GM18520 (cell line): ENCODE results near the gene NPIPA7.
"Not testable (repeated sequence)": the region's sequence is repeated elsewhere in the genome, so short reads cannot be mapped to it uniquely, and the experiment has no call there.

ENCODE experiments used
- ATAC-seq: cut with Tn5 transposase; IDR thresholded peaks from one replicate; pipeline ENCODE4 v1.9.1; 2021; ENCODE audit not compliant: unreplicated experiment

Gene NPIPA7

DNA sequence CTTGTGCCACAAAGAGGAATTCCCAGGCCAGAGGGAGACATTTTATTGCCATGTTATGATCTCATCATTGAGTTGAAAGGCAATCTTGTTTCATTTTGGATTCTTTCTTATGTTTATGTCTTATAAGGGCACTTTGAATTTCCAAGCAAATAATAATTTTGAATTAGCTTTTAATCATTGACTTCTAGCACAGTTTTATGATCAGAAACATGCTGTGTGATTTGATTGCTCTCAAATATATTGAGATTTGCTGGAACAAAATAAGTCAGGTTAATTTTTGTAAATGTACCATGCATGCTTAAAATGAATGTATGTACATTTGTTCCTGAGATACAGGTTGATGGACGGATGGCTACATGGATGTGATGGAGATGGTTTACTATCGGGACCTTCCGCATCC lies at the start of gene NPIPA7:
Gene NPIPA7, plus strand, starts transcription at position 301 of the 400 bp plus-strand sequence. CDS start 105 bp downstream, outside the sequence.
- not testable (repeated sequence) for ATAC-seq

DNA sequence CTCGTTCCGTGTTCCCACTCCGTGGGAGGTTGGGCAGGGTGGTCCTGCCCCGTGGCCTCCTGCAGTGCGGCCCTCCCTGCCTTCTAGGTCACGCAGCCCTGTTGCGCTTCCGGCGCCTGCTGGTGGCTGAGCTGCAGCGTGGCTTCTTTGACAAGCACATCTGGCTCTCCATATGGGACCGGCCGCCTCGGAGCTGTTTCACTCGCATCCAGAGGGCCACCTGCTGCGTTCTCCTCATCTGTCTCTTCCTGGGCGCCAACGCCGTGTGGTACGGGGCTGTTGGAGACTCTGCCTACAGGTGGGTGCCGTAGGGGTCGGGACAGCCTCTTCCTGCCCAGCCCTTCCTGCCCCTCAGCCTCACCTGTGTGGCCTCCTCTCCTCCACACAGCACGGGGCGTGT lies 47.5 kb upstream of the NPIPA7 start:
- not testable (repeated sequence) for ATAC-seq

DNA sequence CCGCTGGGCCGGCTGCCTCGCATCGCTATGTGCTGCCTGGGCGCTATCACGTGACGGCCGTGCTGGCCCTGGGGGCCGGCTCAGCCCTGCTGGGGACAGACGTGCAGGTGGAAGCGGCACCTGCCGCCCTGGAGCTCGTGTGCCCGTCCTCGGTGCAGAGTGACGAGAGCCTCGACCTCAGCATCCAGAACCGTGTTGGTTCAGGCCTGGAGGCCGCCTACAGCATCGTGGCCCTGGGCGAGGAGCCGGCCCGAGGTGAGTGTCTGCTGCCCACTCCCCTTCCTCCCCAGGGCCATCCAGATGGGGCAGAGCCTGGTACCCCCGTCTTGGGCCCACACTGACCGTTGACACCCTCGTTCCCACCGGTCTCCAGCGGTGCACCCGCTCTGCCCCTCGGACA lies 21.4 kb upstream of the NPIPA7 start:
- not testable (repeated sequence) for ATAC-seq

DNA sequence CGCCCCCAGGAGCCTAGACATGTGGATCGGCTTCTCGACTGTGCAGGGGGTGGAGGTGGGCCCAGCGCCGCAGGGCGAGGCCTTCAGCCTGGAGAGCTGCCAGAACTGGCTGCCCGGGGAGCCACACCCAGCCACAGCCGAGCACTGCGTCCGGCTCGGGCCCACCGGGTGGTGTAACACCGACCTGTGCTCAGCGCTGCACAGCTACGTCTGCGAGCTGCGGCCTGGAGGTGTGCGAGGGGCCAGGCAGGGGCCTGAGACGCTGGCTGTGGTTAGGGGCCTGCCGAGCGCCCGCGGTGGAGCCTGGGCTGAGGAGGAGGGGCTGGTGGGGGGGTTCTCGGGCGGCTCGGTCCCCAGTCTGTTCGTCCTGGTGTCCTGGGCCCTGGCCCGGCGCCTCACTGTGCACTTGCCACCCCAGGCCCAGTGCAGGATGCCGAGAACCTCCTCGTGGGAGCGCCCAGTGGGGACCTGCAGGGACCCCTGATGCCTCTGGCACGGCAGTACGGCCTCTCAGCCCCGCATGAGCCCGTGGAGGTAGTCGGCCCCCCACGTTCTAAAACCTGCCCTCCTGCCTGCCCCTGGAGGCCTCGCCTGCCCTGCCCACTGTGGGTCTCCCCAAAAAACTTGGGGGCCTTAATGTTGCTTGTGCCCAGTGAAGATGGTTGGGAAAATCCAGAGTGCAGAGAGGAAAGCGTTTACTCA lies 20.2 kb upstream of the NPIPA7 start:
- ATAC-seq, result not testable (repeated sequence)

DNA sequence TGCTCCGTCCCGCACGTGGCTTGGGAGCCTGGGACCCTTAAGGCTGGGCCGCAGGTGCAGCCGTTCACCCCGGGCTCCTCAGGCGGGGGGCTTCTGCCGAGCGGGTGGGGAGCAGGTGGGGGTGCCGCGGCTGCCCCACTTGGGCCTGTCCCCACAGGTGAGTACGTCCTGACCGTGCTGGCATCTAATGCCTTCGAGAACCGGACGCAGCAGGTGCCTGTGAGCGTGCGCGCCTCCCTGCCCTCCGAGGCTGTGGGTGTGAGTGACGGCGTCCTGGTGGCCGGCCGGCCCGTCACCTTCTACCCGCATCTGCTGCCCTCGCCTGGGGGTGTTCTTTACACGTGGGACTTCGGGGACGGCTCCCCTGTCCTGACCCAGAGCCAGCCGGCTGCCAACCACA lies 15.3 kb upstream of the NPIPA7 start:
- ATAC-seq, result not testable (repeated sequence)

DNA sequence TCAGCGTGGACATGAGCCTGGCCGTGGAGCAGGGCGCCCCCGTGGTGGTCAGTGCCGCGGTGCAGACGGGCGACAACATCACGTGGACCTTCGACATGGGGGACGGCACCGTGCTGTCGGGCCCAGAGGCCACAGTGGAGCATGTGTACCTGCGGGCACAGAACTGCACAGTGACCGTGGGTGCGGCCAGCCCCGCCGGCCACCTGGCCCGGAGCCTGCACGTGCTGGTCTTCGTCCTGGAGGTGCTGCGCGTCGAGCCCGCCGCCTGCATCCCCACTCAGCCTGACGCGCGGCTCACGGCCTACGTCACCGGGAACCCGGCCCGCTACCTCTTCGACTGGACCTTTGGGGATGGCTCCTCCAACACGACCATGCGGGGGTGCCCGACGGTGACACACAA lies 14.8 kb upstream of the NPIPA7 start:
- ATAC-seq, result not testable (repeated sequence)

DNA sequence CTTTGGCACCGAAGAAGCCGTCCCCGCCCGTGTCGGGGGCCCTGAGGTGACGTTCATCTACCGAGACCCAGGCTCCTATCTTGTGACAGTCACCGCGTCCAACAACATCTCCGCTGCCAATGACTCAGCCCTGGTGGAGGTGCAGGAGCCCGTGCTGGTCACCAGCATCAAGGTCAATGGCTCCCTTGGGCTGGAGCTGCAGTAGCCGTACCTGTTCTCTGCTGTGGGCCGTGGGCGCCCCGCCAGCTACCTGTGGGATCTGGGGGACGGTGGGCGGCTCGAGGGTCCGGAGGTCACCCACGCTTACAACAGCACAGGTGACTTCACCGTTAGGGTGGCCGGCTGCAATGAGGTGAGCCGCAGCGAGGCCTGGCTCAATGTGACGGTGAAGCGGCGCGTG lies 14.2 kb upstream of the NPIPA7 start:
- not testable (repeated sequence) for ATAC-seq

DNA sequence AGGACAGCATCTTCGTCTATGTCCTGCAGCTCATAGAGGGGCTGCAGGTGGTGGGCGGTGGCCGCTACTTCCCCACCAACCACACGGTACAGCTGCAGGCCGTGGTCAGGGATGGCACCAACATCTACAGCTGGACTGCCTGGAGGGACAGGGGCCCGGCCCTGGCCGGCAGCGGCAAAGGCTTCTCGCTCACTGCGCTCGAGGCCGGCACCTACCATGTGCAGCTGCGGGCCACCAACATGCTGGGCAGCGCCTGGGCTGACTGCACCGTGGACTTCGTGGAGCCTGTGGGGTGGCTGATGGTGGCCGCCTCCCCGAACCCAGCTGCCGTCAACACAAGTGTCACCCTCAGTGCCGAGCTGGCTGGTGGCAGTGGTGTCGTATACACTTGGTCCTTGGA lies 13.6 kb upstream of the NPIPA7 start:
- ATAC-seq, result not testable (repeated sequence)

DNA sequence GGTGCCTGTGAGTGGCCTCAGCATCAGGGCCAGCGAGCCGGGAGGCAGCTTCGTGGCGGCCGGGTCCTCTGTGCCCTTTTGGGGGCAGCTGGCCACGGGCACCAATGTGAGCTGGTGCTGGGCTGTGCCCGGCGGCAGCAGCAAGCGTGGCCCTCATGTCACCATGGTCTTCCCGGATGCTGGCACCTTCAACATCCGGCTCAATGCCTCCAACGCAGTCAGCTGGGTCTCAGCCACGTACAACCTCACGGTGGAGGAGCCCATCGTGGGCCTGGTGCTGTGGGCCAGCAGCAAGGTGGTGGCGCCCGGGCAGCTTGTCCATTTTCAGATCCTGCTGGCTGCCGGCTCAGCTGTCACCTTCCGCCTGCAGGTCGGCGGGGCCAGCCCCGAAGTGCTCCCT lies 13.1 kb upstream of the NPIPA7 start:
- ATAC-seq, result not testable (repeated sequence)

DNA sequence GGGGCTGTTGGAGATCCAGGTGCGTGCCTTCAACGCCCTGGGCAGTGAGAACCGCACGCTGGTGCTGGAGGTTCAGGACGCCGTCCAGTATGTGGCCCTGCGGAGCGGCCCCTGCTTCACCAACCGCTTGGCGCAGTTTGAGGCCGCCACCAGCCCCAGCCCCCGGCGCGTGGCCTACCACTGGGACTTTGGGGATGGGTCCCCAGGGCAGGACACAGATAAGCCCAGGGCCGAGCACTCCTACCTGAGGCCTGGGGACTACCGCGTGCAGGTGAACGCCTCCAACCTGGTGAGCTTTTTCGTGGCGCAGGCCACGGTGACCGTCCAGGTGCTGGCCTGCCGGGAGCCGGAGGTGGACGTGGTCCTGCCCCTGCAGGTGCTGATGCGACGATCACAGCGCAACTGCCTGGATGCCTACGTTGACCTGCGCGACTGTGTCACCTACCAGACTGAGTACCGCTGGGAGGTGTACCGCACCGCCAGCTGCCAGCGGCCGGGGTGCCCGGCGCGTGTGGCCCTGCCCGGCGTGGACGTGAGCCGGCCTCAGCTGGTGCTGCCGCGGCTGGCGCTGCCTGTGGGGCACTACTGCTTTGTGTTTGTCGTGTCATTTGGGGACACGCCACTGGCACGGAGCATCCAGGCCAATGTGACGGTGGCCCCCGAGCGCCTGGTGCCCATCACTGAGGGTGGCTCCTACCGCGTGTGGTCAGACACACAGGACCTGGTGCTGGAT lies 12.2 kb upstream of the NPIPA7 start:
- not testable (repeated sequence) for ATAC-seq

DNA sequence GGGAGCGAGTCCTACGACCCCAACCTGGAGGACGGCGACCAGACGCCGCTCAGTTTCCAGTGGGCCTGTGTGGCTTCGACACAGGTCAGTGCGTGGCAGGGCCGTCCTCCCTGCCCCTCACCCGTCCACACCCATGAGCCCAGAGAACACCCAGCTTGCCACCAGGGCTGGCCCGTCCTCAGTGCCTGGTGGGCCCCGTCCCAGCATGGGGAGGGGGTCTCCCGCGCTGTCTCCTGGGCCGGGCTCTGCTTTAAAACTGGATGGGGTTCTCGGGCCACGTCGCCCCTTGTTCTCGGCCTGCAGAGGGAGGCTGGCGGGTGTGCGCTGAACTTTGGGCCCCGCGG lies 11.7 kb upstream of the NPIPA7 start:
- not testable (repeated sequence) for ATAC-seq

DNA sequence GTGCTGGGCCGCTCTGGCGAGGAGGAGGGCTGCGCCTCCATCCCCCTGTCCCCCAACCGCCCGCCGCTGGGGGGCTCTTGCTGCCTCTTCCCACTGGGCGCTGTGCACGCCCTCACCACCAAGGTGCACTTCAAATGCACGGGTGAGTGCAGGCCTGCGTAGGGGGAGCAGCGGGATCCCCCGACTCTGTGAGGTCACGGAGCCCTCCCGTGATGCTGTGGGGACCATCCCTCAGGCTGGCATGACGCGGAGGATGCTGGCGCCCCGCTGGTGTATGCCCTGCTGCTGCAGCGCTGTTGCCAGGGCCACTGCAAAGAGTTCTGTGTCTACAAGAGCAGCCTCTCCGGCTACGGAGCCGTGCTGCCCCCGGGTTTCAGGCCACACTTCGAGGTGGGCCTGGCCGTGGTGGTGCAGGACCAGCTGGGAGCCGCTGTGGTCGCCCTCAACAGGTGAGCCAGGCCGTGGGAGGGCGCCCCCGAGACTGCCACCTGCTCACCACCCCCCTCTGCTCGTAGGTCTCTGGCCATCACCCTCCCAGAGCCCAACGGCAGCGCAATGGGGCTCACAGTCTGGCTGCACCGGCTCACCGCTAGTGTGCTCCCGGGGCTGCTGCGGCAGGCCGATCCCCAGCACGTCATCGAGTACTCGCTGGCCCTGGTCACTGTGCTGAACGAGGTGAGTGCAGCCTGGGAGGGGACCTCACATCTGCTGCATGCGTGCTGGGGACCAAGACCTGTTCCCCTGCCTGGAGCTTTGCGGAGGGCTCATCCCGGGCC lies 9.7 kb upstream of the NPIPA7 start:
- not testable (repeated sequence) for ATAC-seq

DNA sequence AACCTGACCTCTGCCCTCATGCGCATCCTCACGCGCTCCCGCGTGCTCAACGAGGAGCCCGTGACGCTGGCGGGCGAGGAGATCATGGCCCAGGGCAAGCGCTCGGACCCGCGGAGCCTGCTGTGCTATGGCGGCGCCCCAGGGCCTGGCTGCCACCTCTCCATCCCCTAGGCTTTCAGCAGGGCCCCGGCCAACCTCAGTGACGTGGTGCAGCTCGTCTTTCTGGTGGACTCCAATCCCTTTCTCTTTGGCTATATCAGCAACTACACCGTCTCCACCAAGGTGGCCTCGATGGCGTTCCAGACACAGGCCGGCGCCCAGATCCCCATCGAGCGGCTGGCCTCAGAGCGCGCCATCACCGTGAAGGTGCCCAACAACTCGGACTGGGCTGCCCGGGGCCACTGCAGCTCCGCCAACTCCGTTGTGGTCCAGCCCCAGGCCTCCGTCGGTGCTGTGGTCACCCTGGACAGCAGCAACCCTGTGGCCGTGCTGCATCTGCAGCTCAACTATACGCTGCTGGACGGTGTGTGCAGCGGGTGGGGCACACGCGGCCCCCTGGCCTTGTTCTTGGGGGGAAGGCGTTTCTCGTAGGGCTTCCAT lies 7.7 kb upstream of the NPIPA7 start:
- not testable (repeated sequence) for ATAC-seq

DNA sequence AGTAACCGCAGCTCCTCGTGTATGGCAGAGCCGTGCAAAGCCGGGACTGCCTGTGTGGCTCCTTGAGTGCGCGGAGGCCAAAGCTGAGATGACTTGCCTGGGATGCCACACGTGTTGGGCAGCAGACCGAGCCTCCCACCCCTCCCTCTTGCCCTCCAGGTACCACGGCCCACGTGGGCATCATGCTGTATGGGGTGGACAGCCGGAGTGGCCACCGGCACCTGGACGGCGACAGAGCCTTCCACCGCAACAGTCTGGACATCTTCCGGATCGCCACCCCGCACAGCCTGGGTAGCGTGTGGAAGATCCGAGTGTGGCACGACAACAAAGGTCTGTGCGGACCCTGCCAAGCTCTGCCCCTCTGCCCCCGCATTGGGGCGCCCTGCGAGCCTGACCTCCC lies 4.7 kb upstream of the NPIPA7 start:
- not testable (repeated sequence) for ATAC-seq

DNA sequence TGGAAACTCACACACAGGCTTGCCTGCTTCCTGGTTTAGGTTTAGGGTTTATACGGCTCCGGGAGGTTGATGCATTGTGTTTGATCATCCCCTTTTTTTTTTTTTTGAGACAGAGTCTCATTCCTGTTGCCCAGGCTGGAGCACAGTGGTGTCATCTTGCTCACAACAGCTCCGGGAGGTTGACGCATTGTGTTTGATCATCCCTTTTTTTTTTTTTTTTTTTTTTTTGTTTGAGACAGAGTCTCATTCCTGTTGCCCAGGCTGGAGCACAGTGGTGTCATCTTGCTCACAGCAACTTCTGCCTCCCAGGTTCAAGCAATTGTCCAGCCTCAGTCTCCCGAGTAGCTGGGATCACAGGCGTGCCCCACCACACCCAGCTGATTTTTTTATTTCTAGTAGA lies 20.7 kb downstream of the NPIPA7 start:
- ATAC-seq, result not testable (repeated sequence)

DNA sequence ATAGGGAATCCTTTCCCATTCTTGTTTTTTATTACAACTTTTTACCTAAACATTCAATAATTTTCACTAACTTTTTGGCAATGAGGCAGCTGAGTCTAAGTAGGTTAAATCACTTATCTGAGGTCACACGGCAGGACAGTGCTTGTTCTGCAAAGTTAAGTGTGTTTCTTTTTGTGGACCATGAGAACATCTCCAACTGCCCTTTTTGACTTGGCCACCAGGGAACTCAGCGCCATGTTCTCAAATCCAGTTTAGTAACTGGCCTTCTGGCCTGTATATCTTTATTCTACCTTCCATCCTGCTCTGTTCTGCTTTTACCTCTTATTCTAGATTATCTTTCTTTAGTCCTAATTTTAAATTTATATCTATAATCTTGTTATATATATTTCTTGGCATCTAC lies 23.4 kb downstream of the NPIPA7 start:
- ATAC-seq, result not testable (repeated sequence)

DNA sequence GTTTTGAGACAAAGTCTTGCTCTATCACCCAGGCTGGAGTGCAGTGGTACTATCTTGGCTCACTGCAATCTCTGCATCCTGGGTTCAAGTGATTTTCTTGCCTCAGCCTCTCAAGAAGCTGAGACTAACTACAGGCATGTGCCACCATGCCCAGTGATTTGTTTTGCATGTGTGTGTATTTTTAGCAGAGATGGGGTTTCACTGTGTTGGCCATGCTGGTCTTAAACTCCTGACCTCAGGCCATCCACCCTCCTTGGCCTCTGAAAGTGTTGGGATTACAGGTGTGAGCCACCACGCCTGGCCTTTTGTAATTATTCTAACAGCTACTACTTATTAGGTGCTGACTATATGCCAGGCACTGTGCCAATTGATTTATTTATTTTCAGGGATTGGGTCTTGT lies 25.3 kb downstream of the NPIPA7 start:
- ATAC-seq, result not testable (repeated sequence)

DNA sequence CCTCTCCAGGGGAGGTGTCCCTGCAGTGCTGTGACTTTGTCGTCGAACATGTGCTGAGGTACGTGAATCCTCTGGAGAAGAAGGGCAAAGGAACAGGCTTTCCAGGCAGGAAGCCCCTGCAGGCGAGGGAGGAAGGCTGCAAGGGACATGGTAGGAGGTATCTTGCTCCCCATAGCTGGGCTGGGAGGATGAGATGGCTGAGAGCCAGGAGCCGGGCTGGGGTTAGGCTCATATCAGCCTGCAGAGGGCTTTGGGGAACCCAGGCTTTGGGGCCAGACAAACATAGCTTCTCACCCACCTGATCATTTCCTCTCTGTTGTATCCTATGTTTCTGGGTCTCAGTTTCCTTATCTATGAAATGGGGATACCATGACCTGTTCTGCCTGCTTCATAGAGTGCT lies 26.5 kb downstream of the NPIPA7 start:
- ATAC-seq, result not testable (repeated sequence)

DNA sequence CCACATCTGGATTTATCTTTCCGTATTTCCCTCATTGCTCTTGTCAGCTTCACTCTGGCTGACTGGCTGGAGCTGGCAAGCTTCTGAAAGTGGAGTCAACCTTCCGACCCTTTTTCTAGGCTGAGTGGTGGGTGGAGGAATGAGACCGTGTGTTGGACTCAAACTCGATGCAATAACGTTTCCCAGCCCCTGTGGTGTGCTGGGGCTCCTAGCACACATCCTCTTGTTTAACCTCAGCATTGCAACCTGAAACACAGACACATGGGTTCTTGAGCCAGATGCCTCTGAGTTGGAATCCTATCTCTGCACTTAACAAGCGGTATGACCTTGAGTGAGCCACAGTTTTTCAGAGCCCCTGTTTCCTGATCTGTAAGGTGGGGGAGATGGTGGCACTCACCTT lies 29.5 kb downstream of the NPIPA7 start:
- ATAC-seq, result not testable (repeated sequence)

DNA sequence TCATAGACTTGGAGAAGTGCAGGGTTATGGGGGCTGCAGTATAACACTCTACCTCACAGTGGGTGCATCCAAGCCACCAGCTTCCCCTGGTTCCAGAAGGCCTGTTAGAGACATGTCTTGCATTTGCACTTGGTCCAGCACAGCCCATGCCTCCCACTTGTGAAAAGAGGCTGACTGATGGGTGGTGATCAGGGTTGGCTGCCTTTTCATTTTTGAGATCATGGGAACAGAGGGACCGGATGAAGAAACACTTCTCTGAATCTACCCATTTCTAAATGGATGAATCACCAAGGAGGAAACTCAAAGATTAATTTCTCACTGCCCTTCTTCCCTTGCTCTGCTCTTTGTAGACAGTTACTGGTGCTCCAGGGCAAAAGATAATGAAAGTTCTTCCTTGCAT lies 34.8 kb downstream of the NPIPA7 start:
- ATAC-seq, result not testable (repeated sequence)

DNA sequence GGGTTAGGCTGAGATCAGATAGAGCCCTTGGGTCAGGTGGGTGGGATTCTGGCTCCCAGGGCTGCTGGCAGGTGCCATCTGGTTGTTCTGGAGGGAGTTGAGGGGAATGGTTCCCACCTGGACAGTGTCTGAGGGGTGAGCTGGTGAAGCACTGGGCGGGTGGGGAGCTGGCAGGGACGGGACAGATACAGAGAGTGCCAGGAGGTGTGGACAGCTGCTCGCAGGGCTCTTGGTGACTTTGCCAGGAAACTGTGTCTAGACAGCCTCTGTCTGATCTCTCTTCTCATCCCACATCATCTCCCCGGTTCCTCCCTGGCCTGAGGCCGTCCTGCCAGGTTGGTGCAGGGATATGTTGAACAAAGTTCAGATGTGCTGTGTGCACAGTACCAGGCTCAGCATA lies 38.1 kb downstream of the NPIPA7 start:
- not testable (repeated sequence) for ATAC-seq
